Suprapubic skin (tissue), 3 donors: ENCODE results near the gene SMC4.
"Not testable (repeated sequence)": the region's sequence is repeated elsewhere in the genome, so short reads cannot be mapped to it uniquely, and the experiment has no call there.

Source experiments
- CTCF ChIP-seq, 2 donors: fragments of 200-600 bp in 1 of 2; fragments of 450-650 bp in 1 of 2; sonication (generic) in 1 of 2; IDR thresholded peaks; one replicate each; pipeline ENCODE4 v1.5.1; 2016 to 2019; ENCODE audit warnings: antibody characterized with exemption in 2 of 2, mild to moderate bottlenecking in 1 of 2, moderate library complexity in 1 of 2
- POLR2A ChIP-seq, 2 donors: fragments of 450-650 bp; IDR thresholded peaks; one replicate each; pipeline ENCODE4 v1.6.1; 2017; ENCODE audit warnings: antibody characterized with exemption in 2 of 2, mild to moderate bottlenecking in 2 of 2, moderate library complexity in 2 of 2

DNA sequence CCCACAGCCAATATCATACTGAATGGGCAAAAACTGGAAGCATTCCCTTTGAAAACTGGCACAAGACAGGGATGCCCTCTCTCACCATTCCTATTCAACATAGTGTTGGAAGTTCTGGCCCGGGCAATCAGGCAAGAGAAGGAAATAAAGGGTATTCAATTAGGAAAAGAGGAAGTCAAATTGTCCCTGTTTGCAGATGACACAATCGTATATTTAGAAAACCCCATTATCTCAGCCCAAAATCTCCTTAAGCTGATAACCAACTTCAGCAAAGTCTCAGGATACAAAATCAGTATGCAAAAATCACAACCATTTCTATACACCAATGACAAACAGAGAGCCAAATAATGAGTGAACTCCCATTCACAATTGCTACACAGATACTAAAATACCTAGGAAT is 36.6 kb upstream of the SMC4 start:
- TF ChIP-seq CTCF, POLR2A (IDR thresholded peaks at IDR 0.05): not testable (repeated sequence)
